Bronchial epithelial cell (primary cell): ENCODE results near the gene TGFBR3. TPM values are rescaled to one million over a fixed set of nuclear protein-coding genes. Genes with fewer than 3 reads are reported as not detected.

Experiments
- DNase-seq: peaks from one replicate; pipeline ENCODE4 v3.0.0-alpha.2; 2010; ENCODE audit warnings: low read depth
- FAIRE-seq: peaks from 2 replicates; lab custom pipeline; 2011; peaks lifted over from hg19 to GRCh38; lab: Jason Lieb, UNC
- H3K27me3 ChIP-seq: 2 replicates; pipeline ENCODE4 v1.5.1; 2011; ENCODE audit warnings: low read length; ENCODE audit not compliant: control insufficient read depth, insufficient read depth
- H3K36me3 ChIP-seq: 2 replicates; pipeline ENCODE4 v1.5.1; 2011; ENCODE audit warnings: low read length; ENCODE audit not compliant: control insufficient read depth, insufficient read depth
- H3K4me3 ChIP-seq: 2 replicates; pipeline ENCODE4 v1.5.1; 2011; ENCODE audit warnings: mild to moderate bottlenecking, low read depth, low read length, control low read depth
- total RNA-seq: library from RNA; depleted of rRNA; stranded (reverse); fragments of >200 nt; gene quantifications from 2 replicates; pipeline ENCODE4 v1.2.1, GENCODE V29; 2014
- TF ChIP-seq, protein P1 (sequence below): IDR thresholded peaks from 2 replicates; pipeline ENCODE4 v1.5.1; 2011; ENCODE audit warnings: mild to moderate bottlenecking, moderate library complexity, low read length, control low read depth, inconsistent platforms; ENCODE audit not compliant: insufficient read depth, severe bottlenecking

TGFBR3 gene
- total RNA-seq, 1 donor from 2014 or later = 1.8 TPM

GRCh38 chr1:91724231-91724630 lies 161.7 kb downstream of the TGFBR3 start:
- no peaks in the 10 kb centered on the region for H3K36me3 ChIP-seq
- no peak for FAIRE-seq

GRCh38 chr1:91720044-91720443 lies 165.9 kb downstream of the TGFBR3 start:
- Histone ChIP-seq H3K36me3 (no peaks in the 10 kb centered on the region), H3K27me3 (no peaks in the 10 kb centered on the region), H3K4me3 (no peak overlapping the region)
- TF ChIP-seq, protein P1, sequence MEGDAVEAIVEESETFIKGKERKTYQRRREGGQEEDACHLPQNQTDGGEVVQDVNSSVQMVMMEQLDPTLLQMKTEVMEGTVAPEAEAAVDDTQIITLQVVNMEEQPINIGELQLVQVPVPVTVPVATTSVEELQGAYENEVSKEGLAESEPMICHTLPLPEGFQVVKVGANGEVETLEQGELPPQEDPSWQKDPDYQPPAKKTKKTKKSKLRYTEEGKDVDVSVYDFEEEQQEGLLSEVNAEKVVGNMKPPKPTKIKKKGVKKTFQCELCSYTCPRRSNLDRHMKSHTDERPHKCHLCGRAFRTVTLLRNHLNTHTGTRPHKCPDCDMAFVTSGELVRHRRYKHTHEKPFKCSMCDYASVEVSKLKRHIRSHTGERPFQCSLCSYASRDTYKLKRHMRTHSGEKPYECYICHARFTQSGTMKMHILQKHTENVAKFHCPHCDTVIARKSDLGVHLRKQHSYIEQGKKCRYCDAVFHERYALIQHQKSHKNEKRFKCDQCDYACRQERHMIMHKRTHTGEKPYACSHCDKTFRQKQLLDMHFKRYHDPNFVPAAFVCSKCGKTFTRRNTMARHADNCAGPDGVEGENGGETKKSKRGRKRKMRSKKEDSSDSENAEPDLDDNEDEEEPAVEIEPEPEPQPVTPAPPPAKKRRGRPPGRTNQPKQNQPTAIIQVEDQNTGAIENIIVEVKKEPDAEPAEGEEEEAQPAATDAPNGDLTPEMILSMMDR = no peak
- DNase-seq (no peak), FAIRE-seq (no peak)

More at GRCh38 chr1:91724231-91724630, 161.7 kb downstream of the TGFBR3 start:
- TF ChIP-seq, protein P1 = no peak
- no peak for DNase-seq
- no peaks in the 10 kb centered on the region for H3K27me3 ChIP-seq
- H3K4me3 ChIP-seq = no peak overlapping the region

DNA sequence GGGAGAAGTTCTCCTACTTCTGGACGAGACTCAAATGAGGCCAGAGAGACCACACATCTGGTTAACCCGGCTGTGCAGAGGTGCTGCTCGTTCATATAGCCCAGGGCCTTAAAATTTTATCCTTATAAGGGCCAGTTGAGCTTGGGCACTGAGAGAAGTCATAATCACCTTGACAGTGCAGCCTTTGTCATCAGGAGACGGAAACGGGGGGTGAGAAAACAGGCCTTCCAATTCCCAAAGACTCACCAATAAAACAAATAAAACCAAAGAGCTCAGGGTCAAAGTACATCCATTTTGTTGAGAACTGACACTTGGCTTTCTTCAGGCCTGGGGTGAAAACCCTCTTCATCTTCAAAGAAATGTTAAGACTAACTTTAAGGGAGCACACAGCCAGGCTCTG lies 167.1 kb downstream of the TGFBR3 start:
- no peak for DNase-seq
- FAIRE-seq = no peak
- no peak overlapping the region for H3K4me3 ChIP-seq
- TF ChIP-seq, protein P1 = no peak
- no peaks in the 10 kb centered on the region for H3K27me3 ChIP-seq
- H3K36me3 ChIP-seq = no peaks in the 10 kb centered on the region

GRCh38 chr1:91718368-91718767 lies 167.6 kb downstream of the TGFBR3 start:
- no peak for FAIRE-seq
- TF ChIP-seq, protein P1 = no peak
- Histone ChIP-seq H3K36me3 (no peaks in the 10 kb centered on the region), H3K27me3 (no peaks in the 10 kb centered on the region), H3K4me3 (no peak overlapping the region)
- DNase-seq = no peak

GRCh38 chr1:91717839-91718238 lies 168.1 kb downstream of the TGFBR3 start:
- no peaks in the 10 kb centered on the region for H3K36me3 ChIP-seq
- no peaks in the 10 kb centered on the region for H3K27me3 ChIP-seq
- no peak overlapping the region for H3K4me3 ChIP-seq
- no peak for FAIRE-seq
- no peak for DNase-seq
- TF ChIP-seq, protein P1 = no peak

GRCh38 chr1:91716339-91716738 lies 169.6 kb downstream of the TGFBR3 start:
- Histone ChIP-seq H3K36me3 (no peaks in the 10 kb centered on the region), H3K4me3 (no peak overlapping the region), H3K27me3 (no peaks in the 10 kb centered on the region)
- no peak for DNase-seq
- no peak for FAIRE-seq
- TF ChIP-seq, protein P1 = no peak
